Esophagus muscularis mucosa (tissue), 4 donors: ENCODE data around the gene AIMP1.

Experiments
- EP300 ChIP-seq: sonication (generic); formaldehyde crosslinking; IDR thresholded peaks from one replicate; pipeline ENCODE4 v1.6.1; 2017; ENCODE audit warnings: antibody characterized with exemption
- POLR2AphosphoS5 ChIP-seq, 2 donors: sonication (generic); formaldehyde crosslinking; IDR thresholded peaks; one replicate each; pipeline ENCODE4 v1.6.1; 2017; ENCODE audit warnings: antibody characterized with exemption in 2 of 2
- TF ChIP-seq, protein P1 (sequence below), 3 experiments: fragments of 200-600 bp in 2 of 3; fragments of 450-650 bp in 1 of 3; sonication (generic) in 2 of 3; IDR thresholded peaks; one replicate each; pipeline ENCODE4 v1.5.1; 2017 to 2019; ENCODE audit warnings: antibody characterized with exemption in 3 of 3, mild to moderate bottlenecking in 2 of 3, moderate library complexity in 1 of 3

GRCh38 chr4:106395582-106395981 is 79.2 kb downstream of the AIMP1 start:
- TF ChIP-seq EP300 (no peak), POLR2AphosphoS5 (IDR thresholded peaks at IDR 0.05) (no peak)
- TF ChIP-seq, protein P1, sequence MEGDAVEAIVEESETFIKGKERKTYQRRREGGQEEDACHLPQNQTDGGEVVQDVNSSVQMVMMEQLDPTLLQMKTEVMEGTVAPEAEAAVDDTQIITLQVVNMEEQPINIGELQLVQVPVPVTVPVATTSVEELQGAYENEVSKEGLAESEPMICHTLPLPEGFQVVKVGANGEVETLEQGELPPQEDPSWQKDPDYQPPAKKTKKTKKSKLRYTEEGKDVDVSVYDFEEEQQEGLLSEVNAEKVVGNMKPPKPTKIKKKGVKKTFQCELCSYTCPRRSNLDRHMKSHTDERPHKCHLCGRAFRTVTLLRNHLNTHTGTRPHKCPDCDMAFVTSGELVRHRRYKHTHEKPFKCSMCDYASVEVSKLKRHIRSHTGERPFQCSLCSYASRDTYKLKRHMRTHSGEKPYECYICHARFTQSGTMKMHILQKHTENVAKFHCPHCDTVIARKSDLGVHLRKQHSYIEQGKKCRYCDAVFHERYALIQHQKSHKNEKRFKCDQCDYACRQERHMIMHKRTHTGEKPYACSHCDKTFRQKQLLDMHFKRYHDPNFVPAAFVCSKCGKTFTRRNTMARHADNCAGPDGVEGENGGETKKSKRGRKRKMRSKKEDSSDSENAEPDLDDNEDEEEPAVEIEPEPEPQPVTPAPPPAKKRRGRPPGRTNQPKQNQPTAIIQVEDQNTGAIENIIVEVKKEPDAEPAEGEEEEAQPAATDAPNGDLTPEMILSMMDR (IDR thresholded peaks at IDR 0.05): no peak
